Spleen (tissue), 7 donors: ENCODE results near the gene ABHD12.

ENCODE experiments used
- POLR2A ChIP-seq, 3 donors: fragments of 450-650 bp; IDR thresholded peaks; one replicate each; pipeline ENCODE4 v1.5.1; 2017; ENCODE audit warnings: antibody characterized with exemption in 3 of 3, mild to moderate bottlenecking in 1 of 3
- POLR2AphosphoS5 ChIP-seq, 3 donors: sonication (generic); formaldehyde crosslinking; IDR thresholded peaks; one replicate each; pipeline ENCODE4 v1.5.1; 2017; ENCODE audit warnings: antibody characterized with exemption in 3 of 3
- TF ChIP-seq, protein P1 (sequence below), 11 experiments: fragments of 200-600 bp in 7 of 11; fragments of 450-650 bp in 4 of 11; sonication (generic) in 4 of 11; IDR thresholded peaks in 8 of 11; conservative IDR thresholded peaks in 3 of 11; 1 replicate in 7 of 11; 2 replicates in 4 of 11; pipeline versions ENCODE4 v1.4.0 to v1.8.0; 2016 to 2021; ENCODE audit warnings: antibody characterized with exemption in 11 of 11, inconsistent platforms in 4 of 11, mild to moderate bottlenecking in 1 of 11
- donor health status: DM: no; HTN: no; CAD: no; lungs with moderate emphysema.
- donor health status: DM: no; HTN: no; CAD: no.
- donor health status: DM: no; HTN: no; CAD: no.

DNA sequence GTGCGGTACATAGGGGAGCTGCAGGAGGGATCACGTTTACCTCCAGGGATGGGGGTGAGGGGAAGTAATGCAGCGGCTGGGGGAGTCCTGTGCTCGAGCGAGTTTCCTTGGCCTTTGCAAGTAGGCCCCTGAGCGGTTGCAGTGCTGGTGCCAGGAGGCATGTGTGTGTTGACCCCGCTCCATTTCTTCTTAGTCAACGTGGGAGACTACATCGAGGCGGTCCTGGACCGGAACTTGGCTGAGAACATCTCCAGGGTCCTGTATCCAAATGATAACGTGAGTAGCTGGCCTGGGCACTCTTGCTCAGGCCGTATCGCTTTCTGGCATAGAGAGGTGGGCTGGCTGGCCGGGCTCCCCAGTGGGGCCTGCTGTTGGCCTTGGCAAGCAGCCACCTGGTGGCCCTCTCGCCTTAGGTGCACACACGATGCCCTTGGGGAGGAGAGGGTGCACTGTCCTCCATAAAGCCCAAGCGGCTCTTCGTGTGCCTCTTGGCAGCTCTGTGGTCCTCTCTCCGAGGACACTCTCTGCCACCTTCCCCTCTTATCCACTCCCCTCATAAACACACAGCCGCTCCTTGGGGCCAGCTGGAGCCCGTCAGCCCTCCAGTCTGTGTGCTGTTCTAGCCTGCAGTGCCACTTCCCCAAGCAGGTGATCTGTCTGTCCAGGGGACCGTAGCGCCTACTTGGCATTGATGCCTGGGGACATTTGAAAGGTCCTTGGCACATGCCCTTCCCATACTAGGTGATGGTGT lies 113.4 kb downstream of the ABHD12 start:
- TF ChIP-seq, protein P1, sequence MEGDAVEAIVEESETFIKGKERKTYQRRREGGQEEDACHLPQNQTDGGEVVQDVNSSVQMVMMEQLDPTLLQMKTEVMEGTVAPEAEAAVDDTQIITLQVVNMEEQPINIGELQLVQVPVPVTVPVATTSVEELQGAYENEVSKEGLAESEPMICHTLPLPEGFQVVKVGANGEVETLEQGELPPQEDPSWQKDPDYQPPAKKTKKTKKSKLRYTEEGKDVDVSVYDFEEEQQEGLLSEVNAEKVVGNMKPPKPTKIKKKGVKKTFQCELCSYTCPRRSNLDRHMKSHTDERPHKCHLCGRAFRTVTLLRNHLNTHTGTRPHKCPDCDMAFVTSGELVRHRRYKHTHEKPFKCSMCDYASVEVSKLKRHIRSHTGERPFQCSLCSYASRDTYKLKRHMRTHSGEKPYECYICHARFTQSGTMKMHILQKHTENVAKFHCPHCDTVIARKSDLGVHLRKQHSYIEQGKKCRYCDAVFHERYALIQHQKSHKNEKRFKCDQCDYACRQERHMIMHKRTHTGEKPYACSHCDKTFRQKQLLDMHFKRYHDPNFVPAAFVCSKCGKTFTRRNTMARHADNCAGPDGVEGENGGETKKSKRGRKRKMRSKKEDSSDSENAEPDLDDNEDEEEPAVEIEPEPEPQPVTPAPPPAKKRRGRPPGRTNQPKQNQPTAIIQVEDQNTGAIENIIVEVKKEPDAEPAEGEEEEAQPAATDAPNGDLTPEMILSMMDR (IDR thresholded peaks at IDR 0.05 in 8 of 11, conservative IDR thresholded peaks at IDR 0.05 in 3 of 11), result no peak
- TF ChIP-seq POLR2AphosphoS5 (IDR thresholded peaks at IDR 0.05), result no peak
- no peak for TF ChIP-seq POLR2A (IDR thresholded peaks at IDR 0.05)
